SK-N-SH (cell line): Measurements from ENCODE around the gene RFPL4AL1. TPM values are rescaled to one million over a fixed set of nuclear protein-coding genes. Genes with fewer than 3 reads are reported as not detected.

Experiments
- CTCF ChIA-PET: fragments of 300-600, 350-600 bp; formaldehyde crosslinking; extraction: SDS; loops from one replicate; lab custom pipeline; 2021; lab: Yijun Ruan, JAX
- POLR2A ChIA-PET: fragments of 350-600 bp; sonication (Branson Sonifier 250); formaldehyde crosslinking; extraction: SDS; loops from one replicate; lab custom pipeline; 2020; ENCODE audit warnings: antibody characterized with exemption, inconsistent platforms; lab: Yijun Ruan, JAX
- DNase-seq: peaks from one replicate; pipeline ENCODE4 v3.0.0; 2012
- H2AFZ ChIP-seq: fragments of 200-600 bp; sonication (generic); 2 replicates; pipeline ENCODE4 v1.8.1; 2016; ENCODE audit warnings: antibody characterized with exemption, mild to moderate bottlenecking, low read depth
- H3F3A ChIP-seq: fragments of 200-600 bp; sonication (generic); replicated peaks from 2 replicates; pipeline ENCODE3; 2016; ENCODE audit warnings: antibody characterized with exemption, mild to moderate bottlenecking; ENCODE audit not compliant: insufficient read depth
- H3K27ac ChIP-seq, 2 experiments: fragments of 200-500 bp in 1 of 2; fragments of 200-600 bp in 1 of 2; sonication (Bioruptor generic) in 1 of 2; sonication (generic), shearing (Covaris generic) in 1 of 2; 2 replicates each; pipeline versions ENCODE4 v1.5.1 to v1.6.1; 2014 to 2016; ENCODE audit warnings: low read depth in 2 of 2, inconsistent platforms in 1 of 2, low read length in 1 of 2, mild to moderate bottlenecking in 1 of 2, mixed read lengths in 1 of 2
- H3K27me3 ChIP-seq: fragments of 200-600 bp; sonication (generic), shearing (Covaris generic); 2 replicates; pipeline ENCODE4 v1.6.1; 2016; ENCODE audit warnings: mixed run types; ENCODE audit not compliant: insufficient read depth
- H3K36me3 ChIP-seq, 2 experiments: fragments of 200-500 bp in 1 of 2; fragments of 200-600 bp in 1 of 2; sonication (Bioruptor generic) in 1 of 2; sonication (generic) in 1 of 2; replicated peaks in 1 of 2; 2 replicates each; pipeline versions ENCODE3 to v1.5.1; 2014 to 2016; ENCODE audit warnings: low read length in 1 of 2, mild to moderate bottlenecking in 1 of 2; ENCODE audit not compliant: insufficient read depth in 2 of 2, control insufficient read depth in 1 of 2
- H3K4me1 ChIP-seq, 2 experiments: fragments of 200-500 bp in 1 of 2; fragments of 200-600 bp in 1 of 2; sonication (Bioruptor generic) in 1 of 2; sonication (generic), shearing (Covaris generic) in 1 of 2; 2 replicates each; pipeline versions ENCODE4 v1.5.1 to v1.6.1; 2014 to 2016; ENCODE audit warnings: low read depth in 1 of 2, low read length in 1 of 2, mixed run types in 1 of 2; ENCODE audit not compliant: insufficient read depth in 2 of 2, control insufficient read depth in 1 of 2
- H3K4me2 ChIP-seq: fragments of 200-600 bp; sonication (generic), shearing (Covaris generic); 2 replicates; pipeline ENCODE4 v1.6.1; 2017; ENCODE audit warnings: mixed run types
- H3K4me3 ChIP-seq, 2 experiments: fragments of 200-500 bp in 1 of 2; fragments of 200-600 bp in 1 of 2; sonication (Bioruptor generic) in 1 of 2; sonication (generic), shearing (Covaris generic) in 1 of 2; 2 replicates each; pipeline versions ENCODE4 v1.5.1 to v1.8.1; 2014 to 2016; ENCODE audit warnings: low read depth in 2 of 2, inconsistent platforms in 1 of 2, low read length in 1 of 2, mild to moderate bottlenecking in 1 of 2, mixed read lengths in 1 of 2, moderate library complexity in 1 of 2
- H3K79me2 ChIP-seq: fragments of 200-600 bp; sonication (generic); 2 replicates; pipeline ENCODE4 v1.8.1; 2017; ENCODE audit warnings: mild to moderate bottlenecking; ENCODE audit not compliant: insufficient read depth
- H3K9ac ChIP-seq: fragments of 200-600 bp; sonication (generic); 2 replicates; pipeline ENCODE4 v1.6.1; 2017; ENCODE audit warnings: mixed run types
- H3K9me2 ChIP-seq: fragments of 200-600 bp; sonication (generic); 2 replicates; pipeline ENCODE4 v1.6.1; 2017; ENCODE audit warnings: mixed run types
- H3K9me3 ChIP-seq: fragments of 200-600 bp; sonication (generic); 2 replicates; pipeline ENCODE4 v1.6.1; 2017; ENCODE audit warnings: mixed run types, mild to moderate bottlenecking, moderate library complexity
- H4K20me1 ChIP-seq: fragments of 200-600 bp; sonication (generic); 2 replicates; pipeline ENCODE4 v1.6.1; 2017; ENCODE audit warnings: mild to moderate bottlenecking, mixed run types; ENCODE audit not compliant: insufficient read depth
- ELF1 ChIP-seq: IDR thresholded peaks from 2 replicates; pipeline ENCODE4 v1.4.0; 2012
- EP300 ChIP-seq, 2 experiments: IDR thresholded peaks; 2 replicates each; pipeline versions ENCODE4 v1.4.0 to v1.6.1; 2012; ENCODE audit warnings: borderline replicate concordance in 1 of 2, low read depth in 1 of 2, low read length in 1 of 2
- EZH2phosphoT487 ChIP-seq: fragments of 200-600 bp; sonication (generic); IDR thresholded peaks from 2 replicates; pipeline ENCODE4 v1.6.1; 2017; ENCODE audit warnings: low read depth, mixed run types, mild to moderate bottlenecking, antibody characterized with exemption, moderate library complexity, borderline replicate concordance
- FOSL2 ChIP-seq: IDR thresholded peaks from 2 replicates; pipeline ENCODE4 v1.4.0; 2012; ENCODE audit warnings: low read depth, mild to moderate bottlenecking, moderate library complexity, borderline replicate concordance
- GATA2 ChIP-seq: sonication (generic); formaldehyde crosslinking; IDR thresholded peaks from 2 replicates; pipeline ENCODE4 v1.5.0; 2020; ENCODE audit warnings: mild to moderate bottlenecking, missing genetic modification reagents
- JUND ChIP-seq: IDR thresholded peaks from 2 replicates; pipeline ENCODE4 v1.4.0; 2012
- MEF2A ChIP-seq: IDR thresholded peaks from 2 replicates; pipeline ENCODE4 v1.4.0; 2012; ENCODE audit warnings: low read depth, borderline replicate concordance
- MXI1 ChIP-seq: IDR thresholded peaks from 2 replicates; pipeline ENCODE4 v1.6.1; 2012; ENCODE audit warnings: mild to moderate bottlenecking, low read depth, low read length, improper control_type of control experiment
- NFIC ChIP-seq: IDR thresholded peaks from 2 replicates; pipeline ENCODE4 v1.4.0; 2012; ENCODE audit warnings: borderline replicate concordance
- RAD21 ChIP-seq: IDR thresholded peaks from 2 replicates; pipeline ENCODE4 v1.6.1; 2012; ENCODE audit warnings: mild to moderate bottlenecking, low read length
- RCOR1 ChIP-seq: fragments of 150-350 bp; IDR thresholded peaks from 2 replicates; pipeline ENCODE4 v1.6.1; 2017; ENCODE audit warnings: antibody characterized with exemption, low read length
- RXRA ChIP-seq: IDR thresholded peaks from 2 replicates; pipeline ENCODE4 v1.4.0; 2012; ENCODE audit warnings: low read depth, mild to moderate bottlenecking, borderline replicate concordance
- SIN3A ChIP-seq: IDR thresholded peaks from 2 replicates; pipeline ENCODE4 v1.6.1; 2012; ENCODE audit warnings: low read depth, mild to moderate bottlenecking, low read length, moderate library complexity, borderline replicate concordance
- YY1 ChIP-seq: IDR thresholded peaks from 2 replicates; pipeline ENCODE4 v1.4.0; 2012; ENCODE audit warnings: low read depth, mild to moderate bottlenecking
- WGBS: methylation state at CpG from one replicate; pipeline ENCODE4 v1.1.6; 2017; ENCODE audit warnings: low lambda C conversion rate; 5-methylcytosine and 5-hydroxymethylcytosine counted together
- polyA plus RNA-seq, 3 experiments: library from polyadenylated mRNA; depleted of rRNA; stranded (reverse); fragments of >200 nt; gene quantifications; 2 replicates each; pipeline ENCODE4 v1.2.3, GENCODE V29; 2012
- TF ChIP-seq, protein P1 (sequence below): fragments of 150-350 bp; IDR thresholded peaks from 2 replicates; pipeline ENCODE4 v1.6.1; 2016; ENCODE audit warnings: mild to moderate bottlenecking, low read depth, low read length
- TF ChIP-seq, protein P2 (sequence below): IDR thresholded peaks from 2 replicates; pipeline ENCODE4; 2012
- TF ChIP-seq, protein P3 (sequence below): fragments of 150-350 bp; IDR thresholded peaks from 2 replicates; pipeline ENCODE4 v1.6.1; 2017; ENCODE audit warnings: antibody characterized with exemption, low read length, low read depth, borderline replicate concordance
- TF ChIP-seq, protein P4 (sequence below): IDR thresholded peaks from 2 replicates; pipeline ENCODE4 v1.4.0; 2012; ENCODE audit warnings: low read depth
- TF ChIP-seq, protein P5 (sequence below): fragments of 200-600 bp; sonication (generic); IDR thresholded peaks from 2 replicates; pipeline ENCODE4 v1.6.1; 2017; ENCODE audit warnings: antibody characterized with exemption, mild to moderate bottlenecking, moderate library complexity
- TF ChIP-seq, protein P6 (sequence below): IDR thresholded peaks from 2 replicates; pipeline ENCODE4 v1.6.1; 2012; ENCODE audit warnings: mild to moderate bottlenecking, low read depth, low read length, moderate library complexity

The RFPL4AL1 gene
- polyA plus RNA-seq, 1 of the 3 experiments (the other 2 are of a cell fraction): not detected

DNA sequence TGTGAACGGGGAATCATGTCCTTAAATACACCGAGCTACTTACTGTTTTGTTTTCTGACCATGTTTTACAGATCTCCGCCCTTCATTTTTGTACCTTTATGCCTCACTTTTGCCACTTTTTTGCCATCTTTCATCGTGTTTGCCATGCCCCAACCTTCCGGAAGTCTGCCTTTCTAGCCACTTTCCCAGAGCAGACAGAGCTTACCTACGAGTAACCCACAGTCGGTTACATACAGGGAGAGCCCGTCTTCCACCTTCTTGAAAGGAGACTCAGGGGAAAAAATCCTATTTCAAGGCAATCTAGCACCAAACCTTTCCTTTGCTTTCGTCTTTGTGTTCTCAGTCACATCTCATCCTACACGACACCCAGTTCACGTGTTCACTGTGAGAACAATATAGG lies 26.1 kb downstream of the RFPL4AL1 start:
- WGBS: 27% methylated on average over 11 of the region's 11 CpGs
- Histone ChIP-seq H3K27me3 (peaks cover 41% of the 10 kb centered on the region; the same call in 1 of the 2 replicates), H3K4me2 (no peak overlapping the region), H3K4me1 (no peaks in the 10 kb centered on the region), H3K4me3 (no peak overlapping the region), H3K27ac (no peak overlapping the region), H2AFZ (no peak overlapping the region), H3K36me3 (no peaks in the 10 kb centered on the region), H3F3A (no peaks in the 10 kb centered on the region), H3K79me2 (no peaks in the 10 kb centered on the region), H3K9me2 (no peaks in the 10 kb centered on the region), H3K9ac (no peak overlapping the region), H3K9me3 (no peaks in the 10 kb centered on the region), H4K20me1 (no peaks in the 10 kb centered on the region)
- TF ChIP-seq, protein P1, sequence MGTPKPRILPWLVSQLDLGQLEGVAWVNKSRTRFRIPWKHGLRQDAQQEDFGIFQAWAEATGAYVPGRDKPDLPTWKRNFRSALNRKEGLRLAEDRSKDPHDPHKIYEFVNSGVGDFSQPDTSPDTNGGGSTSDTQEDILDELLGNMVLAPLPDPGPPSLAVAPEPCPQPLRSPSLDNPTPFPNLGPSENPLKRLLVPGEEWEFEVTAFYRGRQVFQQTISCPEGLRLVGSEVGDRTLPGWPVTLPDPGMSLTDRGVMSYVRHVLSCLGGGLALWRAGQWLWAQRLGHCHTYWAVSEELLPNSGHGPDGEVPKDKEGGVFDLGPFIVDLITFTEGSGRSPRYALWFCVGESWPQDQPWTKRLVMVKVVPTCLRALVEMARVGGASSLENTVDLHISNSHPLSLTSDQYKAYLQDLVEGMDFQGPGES: no peak
- TF ChIP-seq NFIC: no peak
- POLR2A ChIA-PET: no interaction called here
- CTCF ChIA-PET: no interaction called here
- DNase-seq: no peak

DNA sequence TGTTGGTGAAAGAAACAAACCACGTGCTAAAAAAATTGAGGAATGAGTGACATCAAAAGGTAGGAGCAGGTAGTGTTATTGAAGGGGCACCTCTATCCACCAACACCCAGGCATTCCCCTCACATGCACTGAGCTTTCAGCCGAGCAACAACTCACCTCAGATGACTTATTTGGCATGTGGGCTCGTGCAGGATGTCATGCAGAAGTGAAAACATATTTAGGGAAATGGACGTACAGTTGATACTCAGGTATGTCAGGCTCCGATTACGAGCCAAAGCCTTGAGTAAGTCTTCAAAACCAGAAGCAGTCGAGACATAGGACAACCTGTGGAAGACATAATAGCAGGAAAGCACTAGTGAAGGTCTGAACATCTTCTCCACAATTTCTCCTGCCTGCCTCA lies 32.5 kb downstream of the RFPL4AL1 start:
- WGBS: 5% methylated on average over 7 of the region's 7 CpGs
- TF ChIP-seq MEF2A (no peak), ELF1 (no peak), GATA2 (CRISPR knock-in tag) (no peak), EP300 (IDR thresholded peaks at IDR 0.05; ENCODE audit: borderline replicate concordance in 1 of 2, low read depth in 1 of 2, low read length in 1 of 2) (no peak), EZH2phosphoT487 (no peak), RXRA (no peak), RCOR1 (no peak), NFIC (no peak), YY1 (no peak), FOSL2 (no peak), MXI1 (no peak), SIN3A (no peak), RAD21 (no peak), JUND (no peak)
- TF ChIP-seq, protein P2, sequence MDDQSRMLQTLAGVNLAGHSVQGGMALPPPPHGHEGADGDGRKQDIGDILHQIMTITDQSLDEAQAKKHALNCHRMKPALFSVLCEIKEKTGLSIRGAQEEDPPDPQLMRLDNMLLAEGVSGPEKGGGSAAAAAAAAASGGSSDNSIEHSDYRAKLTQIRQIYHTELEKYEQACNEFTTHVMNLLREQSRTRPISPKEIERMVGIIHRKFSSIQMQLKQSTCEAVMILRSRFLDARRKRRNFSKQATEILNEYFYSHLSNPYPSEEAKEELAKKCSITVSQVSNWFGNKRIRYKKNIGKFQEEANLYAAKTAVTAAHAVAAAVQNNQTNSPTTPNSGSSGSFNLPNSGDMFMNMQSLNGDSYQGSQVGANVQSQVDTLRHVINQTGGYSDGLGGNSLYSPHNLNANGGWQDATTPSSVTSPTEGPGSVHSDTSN: no peak
- TF ChIP-seq, protein P3, sequence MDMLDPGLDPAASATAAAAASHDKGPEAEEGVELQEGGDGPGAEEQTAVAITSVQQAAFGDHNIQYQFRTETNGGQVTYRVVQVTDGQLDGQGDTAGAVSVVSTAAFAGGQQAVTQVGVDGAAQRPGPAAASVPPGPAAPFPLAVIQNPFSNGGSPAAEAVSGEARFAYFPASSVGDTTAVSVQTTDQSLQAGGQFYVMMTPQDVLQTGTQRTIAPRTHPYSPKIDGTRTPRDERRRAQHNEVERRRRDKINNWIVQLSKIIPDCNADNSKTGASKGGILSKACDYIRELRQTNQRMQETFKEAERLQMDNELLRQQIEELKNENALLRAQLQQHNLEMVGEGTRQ: no peak
- TF ChIP-seq, protein P4, sequence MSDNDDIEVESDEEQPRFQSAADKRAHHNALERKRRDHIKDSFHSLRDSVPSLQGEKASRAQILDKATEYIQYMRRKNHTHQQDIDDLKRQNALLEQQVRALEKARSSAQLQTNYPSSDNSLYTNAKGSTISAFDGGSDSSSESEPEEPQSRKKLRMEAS: no peak
- TF ChIP-seq, protein P5, sequence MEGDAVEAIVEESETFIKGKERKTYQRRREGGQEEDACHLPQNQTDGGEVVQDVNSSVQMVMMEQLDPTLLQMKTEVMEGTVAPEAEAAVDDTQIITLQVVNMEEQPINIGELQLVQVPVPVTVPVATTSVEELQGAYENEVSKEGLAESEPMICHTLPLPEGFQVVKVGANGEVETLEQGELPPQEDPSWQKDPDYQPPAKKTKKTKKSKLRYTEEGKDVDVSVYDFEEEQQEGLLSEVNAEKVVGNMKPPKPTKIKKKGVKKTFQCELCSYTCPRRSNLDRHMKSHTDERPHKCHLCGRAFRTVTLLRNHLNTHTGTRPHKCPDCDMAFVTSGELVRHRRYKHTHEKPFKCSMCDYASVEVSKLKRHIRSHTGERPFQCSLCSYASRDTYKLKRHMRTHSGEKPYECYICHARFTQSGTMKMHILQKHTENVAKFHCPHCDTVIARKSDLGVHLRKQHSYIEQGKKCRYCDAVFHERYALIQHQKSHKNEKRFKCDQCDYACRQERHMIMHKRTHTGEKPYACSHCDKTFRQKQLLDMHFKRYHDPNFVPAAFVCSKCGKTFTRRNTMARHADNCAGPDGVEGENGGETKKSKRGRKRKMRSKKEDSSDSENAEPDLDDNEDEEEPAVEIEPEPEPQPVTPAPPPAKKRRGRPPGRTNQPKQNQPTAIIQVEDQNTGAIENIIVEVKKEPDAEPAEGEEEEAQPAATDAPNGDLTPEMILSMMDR: no peak
- TF ChIP-seq, protein P6, sequence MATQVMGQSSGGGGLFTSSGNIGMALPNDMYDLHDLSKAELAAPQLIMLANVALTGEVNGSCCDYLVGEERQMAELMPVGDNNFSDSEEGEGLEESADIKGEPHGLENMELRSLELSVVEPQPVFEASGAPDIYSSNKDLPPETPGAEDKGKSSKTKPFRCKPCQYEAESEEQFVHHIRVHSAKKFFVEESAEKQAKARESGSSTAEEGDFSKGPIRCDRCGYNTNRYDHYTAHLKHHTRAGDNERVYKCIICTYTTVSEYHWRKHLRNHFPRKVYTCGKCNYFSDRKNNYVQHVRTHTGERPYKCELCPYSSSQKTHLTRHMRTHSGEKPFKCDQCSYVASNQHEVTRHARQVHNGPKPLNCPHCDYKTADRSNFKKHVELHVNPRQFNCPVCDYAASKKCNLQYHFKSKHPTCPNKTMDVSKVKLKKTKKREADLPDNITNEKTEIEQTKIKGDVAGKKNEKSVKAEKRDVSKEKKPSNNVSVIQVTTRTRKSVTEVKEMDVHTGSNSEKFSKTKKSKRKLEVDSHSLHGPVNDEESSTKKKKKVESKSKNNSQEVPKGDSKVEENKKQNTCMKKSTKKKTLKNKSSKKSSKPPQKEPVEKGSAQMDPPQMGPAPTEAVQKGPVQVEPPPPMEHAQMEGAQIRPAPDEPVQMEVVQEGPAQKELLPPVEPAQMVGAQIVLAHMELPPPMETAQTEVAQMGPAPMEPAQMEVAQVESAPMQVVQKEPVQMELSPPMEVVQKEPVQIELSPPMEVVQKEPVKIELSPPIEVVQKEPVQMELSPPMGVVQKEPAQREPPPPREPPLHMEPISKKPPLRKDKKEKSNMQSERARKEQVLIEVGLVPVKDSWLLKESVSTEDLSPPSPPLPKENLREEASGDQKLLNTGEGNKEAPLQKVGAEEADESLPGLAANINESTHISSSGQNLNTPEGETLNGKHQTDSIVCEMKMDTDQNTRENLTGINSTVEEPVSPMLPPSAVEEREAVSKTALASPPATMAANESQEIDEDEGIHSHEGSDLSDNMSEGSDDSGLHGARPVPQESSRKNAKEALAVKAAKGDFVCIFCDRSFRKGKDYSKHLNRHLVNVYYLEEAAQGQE: no peak
- CTCF ChIA-PET: interaction anchor here (2.2 kb wide), 1 partner anchor 8 kb away, joined by 11 read pairs; no protein-coding TSS in a partner anchor

More for the DNA sequence above, 32.5 kb downstream of the RFPL4AL1 start:
- Histone ChIP-seq H3K4me2 (no peak overlapping the region), H3K9me2 (no peaks in the 10 kb centered on the region), H3K36me3 (no peaks in the 10 kb centered on the region), H3K27me3 (peaks cover 29% of the 10 kb centered on the region; the same call in 1 of the 2 replicates), H2AFZ (no peak overlapping the region), H3K9me3 (no peaks in the 10 kb centered on the region), H3K9ac (no peak overlapping the region), H4K20me1 (no peaks in the 10 kb centered on the region), H3K4me3 (no peak overlapping the region), H3K27ac (no peak overlapping the region), H3K4me1 (no peaks in the 10 kb centered on the region), H3K79me2 (no peaks in the 10 kb centered on the region), H3F3A (no peaks in the 10 kb centered on the region)
- no peak for DNase-seq
- POLR2A ChIA-PET: interaction anchor here (0.5 kb wide), 1 partner anchor 177 kb away, joined by 3 read pairs; the partner anchor contains the start of gene ZNF784
